Astrocyte (in vitro differentiated cells and primary cell): ENCODE results near the gene EPHB1. TPM values are rescaled to one million over a fixed set of nuclear protein-coding genes. Genes with fewer than 3 reads are reported as not detected.

Source experiments
- DNase-seq: peaks from one replicate; pipeline ENCODE4 v3.0.0-alpha.2; 2010; ENCODE audit warnings: low read depth
- FAIRE-seq: peaks from 2 replicates; lab custom pipeline; 2011; peaks lifted over from hg19 to GRCh38; lab: Jason Lieb, UNC
- H2AFZ ChIP-seq: 2 replicates; pipeline ENCODE4 v1.6.0; 2012; ENCODE audit warnings: low read depth, low read length, inconsistent platforms
- H3K27ac ChIP-seq: 2 replicates; pipeline ENCODE4 v1.5.1; 2011; ENCODE audit warnings: low read depth, low read length, inconsistent platforms
- H3K27me3 ChIP-seq: 2 replicates; pipeline ENCODE4 v1.6.0; 2011; ENCODE audit warnings: low read length, inconsistent platforms; ENCODE audit not compliant: insufficient read depth
- H3K36me3 ChIP-seq: 2 replicates; pipeline ENCODE4 v1.5.1; 2011; ENCODE audit warnings: low read length, inconsistent platforms; ENCODE audit not compliant: insufficient read depth
- H3K4me1 ChIP-seq: 2 replicates; pipeline ENCODE4 v1.5.1; 2011; ENCODE audit warnings: low read length, inconsistent platforms; ENCODE audit not compliant: insufficient read depth
- H3K4me2 ChIP-seq: 2 replicates; pipeline ENCODE4 v1.6.0; 2012; ENCODE audit warnings: low read length, inconsistent platforms
- H3K4me3 ChIP-seq: 2 replicates; pipeline ENCODE4 v1.5.1; 2011; ENCODE audit warnings: low read depth, mild to moderate bottlenecking, low read length, inconsistent platforms; ENCODE audit not compliant: insufficient read depth
- H3K79me2 ChIP-seq: 2 replicates; pipeline ENCODE4 v1.6.0; 2012; ENCODE audit warnings: mild to moderate bottlenecking, low read length, inconsistent platforms; ENCODE audit not compliant: insufficient read depth
- H3K9ac ChIP-seq: 2 replicates; pipeline ENCODE4 v1.6.0; 2012; ENCODE audit warnings: mild to moderate bottlenecking, low read length, inconsistent platforms
- H3K9me3 ChIP-seq: 2 replicates; pipeline ENCODE4 v1.5.1; 2012; ENCODE audit warnings: low read depth, mild to moderate bottlenecking, low read length, inconsistent platforms; ENCODE audit not compliant: insufficient read depth
- H4K20me1 ChIP-seq: 2 replicates; pipeline ENCODE4 v1.6.0; 2012; ENCODE audit warnings: low read length, inconsistent platforms; ENCODE audit not compliant: insufficient read depth
- H3K27ac Mint-ChIP-seq: one replicate; pipeline ENCODE4 v1.8.0; 2021; ENCODE audit warnings: mild to moderate bottlenecking, mixed read lengths; ENCODE audit not compliant: unreplicated experiment
- H3K27me3 Mint-ChIP-seq: one replicate; pipeline ENCODE4 v1.8.0; 2021; ENCODE audit warnings: low read depth, mixed read lengths; ENCODE audit not compliant: unreplicated experiment
- H3K36me3 Mint-ChIP-seq: one replicate; pipeline ENCODE4 v1.8.0; 2021; ENCODE audit warnings: low read depth, mixed read lengths; ENCODE audit not compliant: unreplicated experiment
- H3K4me1 Mint-ChIP-seq: one replicate; pipeline ENCODE4 v1.8.0; 2021; ENCODE audit warnings: low read depth, mixed read lengths; ENCODE audit not compliant: unreplicated experiment
- H3K4me3 Mint-ChIP-seq: one replicate; pipeline ENCODE4 v1.8.0; 2021; ENCODE audit warnings: mild to moderate bottlenecking, moderate library complexity, mixed read lengths; ENCODE audit not compliant: unreplicated experiment
- H3K9me3 Mint-ChIP-seq: one replicate; pipeline ENCODE4 v1.8.0; 2021; ENCODE audit warnings: mild to moderate bottlenecking, mixed read lengths; ENCODE audit not compliant: unreplicated experiment
- CTCF ChIP-seq: IDR thresholded peaks from 2 replicates; pipeline ENCODE4 v1.5.1; 2011; ENCODE audit warnings: low read depth, mild to moderate bottlenecking, inconsistent platforms, low read length, moderate library complexity; ENCODE audit not compliant: insufficient read depth
- EZH2 ChIP-seq: IDR thresholded peaks from 2 replicates; pipeline ENCODE4 v1.6.1; 2012; ENCODE audit warnings: mild to moderate bottlenecking, low read length, inconsistent platforms; ENCODE audit not compliant: insufficient read depth
- total RNA-seq: library from RNA; stranded (reverse); gene quantifications from 2 replicates; pipeline ENCODE4 v1.2.1, GENCODE V29; 2021

Gene EPHB1
- total RNA-seq, 1 donor from 2014 or later: 4.1 TPM

GRCh38 chr3:135127946-135128470, 332.9 kb downstream of the EPHB1 start:
- H3K4me1 Mint-ChIP-seq: no peaks in the 10 kb centered on the region
- H3K9me3 Mint-ChIP-seq: no peaks in the 10 kb centered on the region
- TF ChIP-seq CTCF: no peak
- TF ChIP-seq EZH2: no peak
- no peak for FAIRE-seq
- H3K4me1 ChIP-seq: no peaks in the 10 kb centered on the region
- no peaks in the 10 kb centered on the region for H3K36me3 ChIP-seq
- H3K4me3 ChIP-seq: no peak overlapping the region
- no peak overlapping the region for H3K4me3 Mint-ChIP-seq
- peaks cover 21% of the 10 kb centered on the region for H3K27me3 Mint-ChIP-seq
- DNase-seq: no peak
- H3K9ac ChIP-seq: no peak overlapping the region
- no peaks in the 10 kb centered on the region for H4K20me1 ChIP-seq
- H3K9me3 ChIP-seq: no peaks in the 10 kb centered on the region
- H3K79me2 ChIP-seq: no peaks in the 10 kb centered on the region
- no peak overlapping the region for H3K4me2 ChIP-seq
- H3K36me3 Mint-ChIP-seq: no peaks in the 10 kb centered on the region
- no peaks in the 10 kb centered on the region for H3K27me3 ChIP-seq
- H2AFZ ChIP-seq: no peak overlapping the region
- no peak overlapping the region for H3K27ac Mint-ChIP-seq
- no peak overlapping the region for H3K27ac ChIP-seq

- no peaks in the 10 kb centered on the region for H3K36me3 Mint-ChIP-seq
- no peaks in the 10 kb centered on the region for H3K79me2 ChIP-seq
- DNase-seq (no peak), FAIRE-seq (no peak)
- H3K9me3 Mint-ChIP-seq: no peaks in the 10 kb centered on the region
- no peak overlapping the region for H3K4me3 ChIP-seq
- no peak overlapping the region for H3K27ac ChIP-seq
- H2AFZ ChIP-seq: no peak overlapping the region
- H3K27ac Mint-ChIP-seq: no peak overlapping the region
- no peak overlapping the region for H3K4me2 ChIP-seq
- no peaks in the 10 kb centered on the region for H3K4me1 Mint-ChIP-seq
- no peaks in the 10 kb centered on the region for H3K36me3 ChIP-seq
- no peak overlapping the region for H3K9ac ChIP-seq
- TF ChIP-seq CTCF (no peak), EZH2 (no peak)
- H3K27me3 Mint-ChIP-seq: peaks cover 19% of the 10 kb centered on the region
- H4K20me1 ChIP-seq: no peaks in the 10 kb centered on the region
- H3K27me3 ChIP-seq: no peaks in the 10 kb centered on the region
- no peak overlapping the region for H3K4me3 Mint-ChIP-seq
- H3K9me3 ChIP-seq: no peaks in the 10 kb centered on the region
- H3K4me1 ChIP-seq: no peaks in the 10 kb centered on the region
Observed at GRCh38 chr3:135128818-135129217, 333.8 kb downstream of the EPHB1 start.

- Mint-ChIP-seq H3K27me3 (peaks cover 16% of the 10 kb centered on the region), H3K4me3 (no peak overlapping the region), H3K4me1 (no peaks in the 10 kb centered on the region), H3K36me3 (no peaks in the 10 kb centered on the region), H3K9me3 (no peaks in the 10 kb centered on the region), H3K27ac (no peak overlapping the region)
- H3K79me2 ChIP-seq: no peaks in the 10 kb centered on the region
- no peak for TF ChIP-seq CTCF
- TF ChIP-seq EZH2: no peak
- H3K4me1 ChIP-seq: no peaks in the 10 kb centered on the region
- no peaks in the 10 kb centered on the region for H3K9me3 ChIP-seq
- H2AFZ ChIP-seq: no peak overlapping the region
- no peaks in the 10 kb centered on the region for H4K20me1 ChIP-seq
- no peaks in the 10 kb centered on the region for H3K36me3 ChIP-seq
- DNase-seq (no peak), FAIRE-seq (no peak)
- no peak overlapping the region for H3K4me2 ChIP-seq
- H3K27ac ChIP-seq: no peak overlapping the region
- no peak overlapping the region for H3K9ac ChIP-seq
- no peak overlapping the region for H3K4me3 ChIP-seq
- no peaks in the 10 kb centered on the region for H3K27me3 ChIP-seq
Observed at GRCh38 chr3:135131290-135131689, 336.2 kb downstream of the EPHB1 start.
